HG02970 (cell line): ENCODE measurements around the gene SEMA4D.
A peak's percentile ranks its signal among the peaks of the same experiment; 100 is the strongest.

Experiments
- ATAC-seq: cut with Tn5 transposase; IDR thresholded peaks from one replicate; pipeline ENCODE4 v1.9.1; 2021; ENCODE audit warnings: mild to moderate bottlenecking, moderate library complexity, moderate number of reproducible peaks; ENCODE audit not compliant: unreplicated experiment, low FRiP score

SEMA4D gene

DNA sequence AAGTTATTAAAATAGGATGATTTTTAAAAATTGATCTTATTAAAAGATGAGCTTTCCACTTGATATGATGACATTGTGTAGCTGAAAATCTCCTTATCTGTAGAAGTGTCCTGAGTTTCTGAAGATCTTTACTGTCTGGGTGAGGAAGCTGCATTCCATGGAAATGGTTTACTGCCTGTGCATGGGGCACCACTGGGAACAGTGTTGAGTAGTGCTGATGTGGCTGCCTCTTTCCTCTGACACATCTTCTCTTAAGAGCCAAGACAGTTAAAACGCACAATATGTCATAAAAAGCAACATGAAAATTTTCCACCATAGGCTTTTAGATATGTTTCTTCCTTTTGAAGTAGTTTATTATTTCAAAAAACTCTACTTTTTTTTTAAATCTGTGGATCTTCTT lies 155.0 kb downstream of the SEMA4D start:
- ATAC-seq, result no peak

DNA sequence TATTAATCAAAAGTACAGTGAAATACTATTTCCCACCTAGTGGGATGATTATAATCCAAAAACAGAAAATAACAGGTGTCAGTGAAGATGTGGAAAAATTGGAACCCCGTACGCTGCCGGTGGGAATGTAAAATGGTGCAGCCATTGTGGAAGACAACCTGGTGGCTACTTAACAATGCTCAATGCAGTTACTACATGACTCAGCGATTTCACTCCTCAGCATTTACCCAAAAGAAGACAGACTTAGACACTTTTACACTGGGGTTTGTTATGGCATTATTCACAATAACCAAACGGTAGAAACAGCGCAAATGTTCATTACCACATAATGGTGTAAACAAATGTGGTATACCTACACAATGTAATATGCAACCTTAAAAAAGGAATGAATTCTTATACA lies 155.7 kb downstream of the SEMA4D start:
- ATAC-seq, result no peak

- peak; percentile 51 for ATAC-seq
Observed at GRCh38 chr9:89340332-89340731, 157.6 kb downstream of the SEMA4D start.

GRCh38 chr9:89339807-89340206 lies 158.1 kb downstream of the SEMA4D start:
- ATAC-seq, result no peak

DNA sequence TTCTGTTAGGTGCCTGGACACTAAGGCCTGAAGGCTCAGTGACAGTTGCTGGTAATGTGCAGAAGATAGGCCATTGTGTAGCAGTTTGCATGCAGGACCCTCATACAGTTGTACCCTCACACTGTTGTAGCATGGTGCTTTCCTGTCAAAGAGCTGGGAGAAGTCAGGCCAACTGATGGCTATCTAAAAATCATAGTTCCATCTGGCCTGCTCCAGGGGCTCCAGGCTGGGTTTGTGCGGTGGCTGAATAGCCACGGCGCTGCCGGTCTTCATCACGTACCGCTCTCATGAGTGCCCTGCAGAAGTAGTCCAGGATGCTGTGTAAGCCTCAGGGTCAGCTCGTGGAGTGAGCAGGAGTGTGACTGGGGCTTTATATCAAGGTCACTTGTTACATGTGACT lies 167.4 kb downstream of the SEMA4D start:
- ATAC-seq, result no peak

DNA sequence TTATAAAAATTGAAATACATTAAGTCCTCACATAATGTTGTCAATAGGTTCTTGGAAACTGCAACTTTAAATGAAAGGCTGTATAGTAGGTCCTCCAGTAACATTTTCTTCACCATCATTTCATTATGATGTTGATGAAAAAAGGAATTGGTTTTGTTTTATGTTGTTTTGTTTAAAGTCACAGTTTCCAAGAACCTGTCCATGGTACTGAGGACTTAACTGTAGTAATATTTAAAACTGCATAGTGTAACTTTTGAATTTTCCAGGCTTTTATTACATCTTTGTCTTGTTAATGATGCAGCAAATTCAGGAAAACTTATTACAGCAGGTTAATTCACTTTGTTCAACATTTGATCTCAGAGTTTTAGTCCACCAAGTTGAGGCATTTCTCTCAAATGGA lies 168.0 kb downstream of the SEMA4D start:
- no peak for ATAC-seq

DNA sequence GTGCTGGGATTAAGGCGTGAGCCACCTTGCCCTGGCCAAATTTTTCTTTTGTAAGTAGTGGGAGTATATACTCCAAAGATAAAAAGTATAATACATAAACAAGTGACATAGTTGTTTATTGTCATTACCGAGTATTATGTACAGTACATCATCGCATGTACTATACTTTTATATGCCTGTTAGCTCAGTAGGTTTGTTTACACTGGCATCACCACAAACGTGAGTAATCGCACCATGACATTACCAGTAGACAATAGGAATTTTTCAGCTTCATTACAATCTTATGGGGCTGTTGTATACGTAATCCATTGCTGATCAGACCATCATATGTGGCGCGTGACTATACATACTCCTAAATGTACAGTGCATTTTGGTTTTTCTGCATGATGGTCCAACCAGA lies 169.8 kb downstream of the SEMA4D start:
- ATAC-seq, result no peak

GRCh38 chr9:89325733-89326132 lies 172.2 kb downstream of the SEMA4D start:
- no peak for ATAC-seq

- no peak for ATAC-seq
Observed at GRCh38 chr9:89323390-89323789, 174.5 kb downstream of the SEMA4D start.

- no peak for ATAC-seq
Observed at GRCh38 chr9:89319015-89319905, 178.7 kb downstream of the SEMA4D start.

DNA sequence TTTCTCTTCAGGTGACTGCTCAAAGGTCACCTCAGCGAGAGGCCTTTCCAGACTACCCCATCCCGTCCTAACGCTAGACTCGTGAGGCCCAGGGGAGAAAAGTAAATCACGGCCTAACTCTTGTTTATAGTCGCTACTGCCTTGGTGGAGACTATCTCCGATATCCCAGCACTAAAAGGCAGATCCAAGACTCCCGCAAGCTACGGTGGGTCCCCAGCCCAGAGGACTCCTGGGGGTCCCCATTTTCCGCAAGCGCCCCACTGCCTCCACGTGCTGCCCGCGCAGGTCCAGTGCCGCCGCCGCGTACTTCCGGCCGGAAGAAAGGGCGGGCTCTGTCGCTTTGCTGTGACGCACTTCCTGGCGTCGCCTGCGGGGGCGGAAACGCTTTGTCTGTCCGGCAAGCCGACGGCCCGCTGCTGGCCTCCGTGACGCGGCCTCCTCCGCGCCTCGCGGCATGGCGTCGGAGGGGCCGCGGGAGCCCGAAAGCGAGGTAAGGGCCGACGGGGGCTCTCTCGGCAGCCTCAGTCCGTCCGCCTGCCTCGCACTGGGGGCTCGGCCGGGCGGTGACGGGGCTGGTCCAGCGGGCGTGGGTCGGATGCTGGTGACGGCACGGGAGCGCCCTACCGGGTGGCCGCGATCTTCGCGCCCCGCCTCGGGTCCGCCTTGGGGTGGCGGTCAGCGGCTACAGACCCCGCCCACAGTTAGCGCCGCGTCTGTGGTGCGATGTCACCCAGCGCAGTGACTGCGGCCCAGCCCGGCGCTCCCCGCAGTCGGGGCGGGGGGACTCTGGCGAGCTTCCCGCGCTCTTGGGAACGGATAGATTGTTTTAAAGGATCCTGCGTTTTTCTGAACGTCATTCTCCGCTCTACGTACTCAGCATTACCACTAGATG lies 179.5 kb downstream of the SEMA4D start, which contains the start of gene SECISBP2:
TSS of gene SECISBP2 (plus strand) at position 378 of the 892 bp plus-strand sequence. CDS start at position 455, 77 bp downstream.
- ATAC-seq, result peak; percentile 88

- ATAC-seq, result no peak
Observed at GRCh38 chr9:89317282-89317681, 180.6 kb downstream of the SEMA4D start.

GRCh38 chr9:89315482-89315881 lies 182.4 kb downstream of the SEMA4D start:
- no peak for ATAC-seq

GRCh38 chr9:89314955-89315354 lies 183.0 kb downstream of the SEMA4D start:
- no peak for ATAC-seq

- ATAC-seq, result no peak
Observed at GRCh38 chr9:89313842-89314241, 184.1 kb downstream of the SEMA4D start.

DNA sequence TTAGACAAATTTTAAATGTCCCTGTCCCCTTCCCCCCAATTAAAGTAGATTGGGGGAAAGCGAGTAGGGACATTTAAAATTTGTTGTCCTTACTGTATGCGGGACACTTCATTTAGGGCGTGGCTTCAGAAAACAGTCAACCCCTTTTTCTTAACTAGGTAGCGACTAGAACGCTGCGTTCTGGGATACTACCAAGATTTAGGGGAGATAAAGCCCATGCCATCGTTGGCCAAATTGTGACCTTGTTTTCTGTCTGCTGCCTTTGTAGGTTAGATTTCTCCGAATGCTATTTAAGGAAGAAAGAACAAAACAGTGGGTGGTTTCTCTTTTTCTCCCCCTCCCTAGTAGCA lies 185.7 kb downstream of the SEMA4D start:
- ATAC-seq, result no peak

DNA sequence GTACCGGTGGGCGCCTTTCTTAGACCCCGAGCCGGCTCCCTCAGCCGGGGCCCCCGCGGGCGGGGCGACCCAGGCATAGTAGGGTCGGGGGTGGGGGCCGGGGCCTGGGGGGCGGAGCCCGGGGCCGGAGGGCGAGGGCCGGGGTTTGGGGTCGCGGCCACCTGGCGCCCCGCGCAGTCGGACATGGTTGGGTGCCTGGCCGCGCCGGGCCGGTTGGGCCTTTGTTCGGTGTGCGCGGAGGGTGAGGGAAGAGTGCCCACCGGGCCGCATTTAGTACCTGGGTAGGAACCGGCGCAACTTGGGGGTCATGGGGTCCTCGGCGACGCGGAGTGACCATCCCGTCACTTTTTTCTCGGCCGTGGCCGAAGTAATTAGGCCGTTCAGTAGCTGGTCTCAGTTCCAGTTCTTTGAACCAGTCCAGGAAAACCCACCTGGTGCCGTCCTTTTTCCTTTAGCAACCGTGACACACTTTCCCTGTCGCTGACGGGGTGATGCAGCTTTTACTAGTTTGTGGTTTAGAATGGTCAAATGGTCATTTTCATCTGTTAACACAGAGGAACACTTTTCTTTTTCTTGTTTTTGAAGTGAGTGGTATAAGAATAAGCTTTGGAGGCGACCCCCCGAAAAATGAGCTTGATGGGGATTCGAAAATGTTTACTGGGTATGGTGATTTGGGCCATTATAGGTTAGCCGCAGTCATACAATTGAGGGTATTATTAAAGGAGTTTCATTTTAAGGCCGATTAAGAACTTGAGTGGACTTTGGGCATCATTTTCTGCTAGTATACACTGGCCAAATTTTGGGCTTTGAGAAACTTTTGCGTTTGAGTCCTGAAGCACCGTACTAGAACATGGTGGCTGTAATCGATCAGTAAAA lies 186.3 kb downstream of the SEMA4D start:
- peak; percentile 31 for ATAC-seq
